ENCODE measurements around the gene UBE2E2.
"Not testable (repeated sequence)": the region's sequence is repeated elsewhere in the genome, so short reads cannot be mapped to it uniquely, and the experiment has no call there.

The UBE2E2 gene

DNA sequence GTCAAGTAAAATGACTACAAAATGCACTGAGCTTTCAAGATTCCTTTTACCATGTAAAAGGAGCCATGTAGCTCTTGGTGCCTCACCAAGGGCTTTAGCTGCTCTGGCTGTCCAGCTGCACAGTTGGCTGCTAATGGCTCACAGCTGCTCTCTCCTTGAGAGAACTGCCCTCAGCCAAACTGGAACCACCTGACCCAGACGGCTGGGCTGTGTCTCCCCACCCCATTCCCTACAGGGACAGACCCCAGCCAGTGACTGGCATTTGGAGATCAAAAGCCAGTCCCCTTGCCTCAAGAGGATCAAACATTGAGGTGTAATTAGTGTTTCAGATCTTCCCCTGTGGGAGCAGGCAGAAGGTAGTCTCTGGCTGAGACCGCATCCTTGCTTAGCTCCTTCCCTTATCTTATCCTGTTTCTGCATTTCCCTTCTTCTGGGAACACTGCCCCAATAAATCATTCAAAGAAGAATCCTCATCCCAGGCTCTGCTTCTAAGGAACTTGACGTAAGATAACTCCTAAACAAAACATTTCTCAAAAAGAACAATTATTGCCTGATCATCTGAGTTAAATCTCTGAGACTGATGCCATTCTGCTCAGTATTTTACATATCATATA lies 28.6 kb upstream of the UBE2E2 start:
- Mint-ChIP-seq H3K27ac (no peak overlapping the region), H3K9me3 (peaks cover 3% of the 10 kb centered on the region), H3K4me1 (no peaks in the 10 kb centered on the region), H3K36me3 (no peaks in the 10 kb centered on the region), H3K27me3 (peaks cover 11% of the 10 kb centered on the region), H3K4me3 (no peak overlapping the region)
- CTCF ChIA-PET, result no interaction called here
- DNase-seq, result no peak

DNA sequence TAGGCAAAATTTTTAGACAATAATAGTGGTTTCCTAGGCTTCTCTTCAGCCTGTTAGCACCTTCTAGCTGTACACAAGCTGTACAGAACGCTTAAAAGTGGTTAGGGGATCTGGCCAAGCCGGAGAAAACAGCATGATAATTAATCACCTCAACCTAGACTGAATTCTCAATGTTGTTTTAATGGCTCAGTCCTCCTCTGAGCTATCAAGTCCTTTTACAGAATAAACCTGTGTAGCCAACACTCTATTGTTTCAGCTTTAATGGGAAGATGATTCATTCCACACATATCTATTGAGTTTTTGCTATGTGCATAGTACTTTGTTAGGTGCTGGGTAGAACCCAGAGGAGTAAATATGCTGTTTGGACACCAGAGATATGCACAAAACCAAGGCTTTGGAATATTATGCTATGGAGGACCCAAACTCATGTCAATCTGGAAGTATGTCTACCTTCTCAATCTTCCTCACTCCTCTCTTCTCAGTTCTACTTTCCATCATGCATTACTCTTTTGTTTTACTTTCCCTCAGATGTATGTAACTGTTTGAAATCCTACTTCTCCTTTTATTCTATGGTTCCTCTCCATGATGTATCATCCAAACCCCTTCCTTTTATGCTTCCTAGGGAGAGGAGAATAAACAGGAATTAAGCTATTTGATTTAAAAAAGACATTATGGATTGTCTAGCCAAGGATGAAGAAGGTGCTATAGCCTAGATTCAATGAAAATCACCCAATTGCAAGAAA lies 27.6 kb upstream of the UBE2E2 start:
- no peak for DNase-seq
- Mint-ChIP-seq H3K9me3 (peaks cover 3% of the 10 kb centered on the region), H3K27me3 (peaks cover 10% of the 10 kb centered on the region), H3K36me3 (no peaks in the 10 kb centered on the region), H3K4me3 (no peak overlapping the region), H3K27ac (no peak overlapping the region), H3K4me1 (no peaks in the 10 kb centered on the region)
- CTCF ChIA-PET, result interaction anchor here (0.7 kb wide), 1 partner anchor 20 kb away, joined by 4 read pairs; no protein-coding TSS in a partner anchor

DNA sequence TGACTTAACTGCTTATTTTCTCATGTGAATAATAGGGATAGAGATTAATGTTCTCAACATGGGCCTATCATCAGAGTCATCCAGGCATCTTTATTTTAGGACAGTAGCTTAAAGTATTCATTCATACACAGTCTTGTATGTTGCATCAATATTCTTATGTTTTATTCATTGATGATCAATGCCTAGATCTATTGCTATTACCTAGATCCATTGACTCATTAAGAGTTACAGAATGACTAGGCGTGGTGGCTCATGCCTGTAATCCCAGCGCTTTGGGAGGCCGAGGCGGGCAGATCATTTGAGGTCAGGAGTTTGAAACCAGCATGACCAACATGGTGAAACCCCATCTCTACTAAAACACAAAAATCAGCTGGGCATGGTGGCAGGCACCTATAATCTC lies 26.3 kb upstream of the UBE2E2 start:
- H3K4me3 Mint-ChIP-seq, H3K27ac Mint-ChIP-seq, H3K36me3 Mint-ChIP-seq, CTCF ChIA-PET, H3K27me3 Mint-ChIP-seq, H3K9me3 Mint-ChIP-seq, DNase-seq, H3K4me1 Mint-ChIP-seq: not testable (repeated sequence)

DNA sequence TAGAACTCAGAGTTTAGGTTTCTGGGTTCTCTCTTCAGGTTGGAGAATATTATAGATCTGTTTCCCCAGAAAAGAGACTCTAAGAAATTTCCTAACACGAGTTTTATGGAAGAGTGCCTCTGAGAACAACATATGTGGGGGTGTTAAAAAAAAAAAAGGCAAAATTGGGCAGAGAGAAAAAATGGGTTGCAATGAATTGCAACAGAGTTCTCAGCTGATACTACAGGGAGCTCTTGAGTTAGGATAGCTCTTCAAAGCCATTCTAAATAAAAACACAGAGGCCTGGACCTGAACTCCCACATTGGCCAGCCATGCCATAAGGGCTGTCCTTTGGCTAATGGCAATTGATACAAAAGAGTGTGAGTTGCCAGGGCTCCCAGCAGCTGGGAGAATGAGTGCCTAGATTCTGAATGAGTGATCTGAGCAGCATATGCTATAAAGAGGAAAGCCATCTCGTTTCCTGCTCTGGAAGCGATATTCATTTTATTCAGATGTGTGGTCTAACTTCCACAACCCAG lies 20.1 kb upstream of the UBE2E2 start:
- no peak overlapping the region for H3K27ac Mint-ChIP-seq
- DNase-seq, result no peak
- H3K4me1 Mint-ChIP-seq, result no peaks in the 10 kb centered on the region
- no peaks in the 10 kb centered on the region for H3K9me3 Mint-ChIP-seq
- H3K36me3 Mint-ChIP-seq, result no peaks in the 10 kb centered on the region
- CTCF ChIA-PET, result no interaction called here
- H3K4me3 Mint-ChIP-seq, result no peak overlapping the region
- peaks cover 7% of the 10 kb centered on the region for H3K27me3 Mint-ChIP-seq

DNA sequence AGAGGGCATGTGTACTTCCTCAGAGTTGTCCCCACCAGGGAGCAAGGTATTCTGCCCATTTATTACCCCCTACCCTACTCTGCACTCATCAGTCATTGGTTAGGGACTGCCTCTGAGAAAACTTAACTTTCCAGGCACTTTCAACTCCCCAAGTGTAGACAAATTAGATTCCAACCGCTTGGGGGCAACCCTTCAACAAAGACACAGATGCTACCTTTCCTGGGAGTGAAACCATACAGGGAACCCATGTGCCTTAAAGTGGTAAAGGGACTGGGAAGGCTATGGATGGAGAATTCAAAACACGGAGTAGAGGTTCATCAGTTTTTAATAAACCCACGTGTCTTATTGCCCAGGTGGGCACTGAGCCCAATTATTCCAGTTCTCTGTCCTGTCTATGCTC lies 19.4 kb upstream of the UBE2E2 start:
- Mint-ChIP-seq H3K27ac (no peak overlapping the region), H3K36me3 (no peaks in the 10 kb centered on the region), H3K4me3 (no peak overlapping the region), H3K4me1 (no peaks in the 10 kb centered on the region), H3K27me3 (peaks cover 7% of the 10 kb centered on the region), H3K9me3 (no peaks in the 10 kb centered on the region)
- no peak for DNase-seq
- CTCF ChIA-PET, result no interaction called here

DNA sequence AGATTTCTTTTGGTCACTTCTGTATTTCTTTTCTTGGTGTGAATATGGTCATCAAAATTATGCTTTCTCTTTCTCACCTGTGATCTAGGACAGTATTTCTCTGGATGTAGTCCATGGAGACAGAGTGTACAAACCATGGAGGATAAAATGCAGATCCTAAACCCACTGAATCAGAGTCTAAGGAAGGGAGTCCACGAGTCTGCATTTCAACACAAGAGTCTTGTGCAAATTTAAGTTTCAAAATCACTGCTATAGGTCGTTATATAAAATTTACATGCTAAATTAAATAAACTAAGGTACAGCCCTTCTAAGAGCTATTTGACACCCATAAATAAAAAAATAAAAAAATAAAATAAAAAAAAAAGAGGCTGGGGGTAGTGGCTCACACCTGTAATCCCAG lies 17.3 kb upstream of the UBE2E2 start:
- CTCF ChIA-PET, result no interaction called here
- DNase-seq, result no peak
- Mint-ChIP-seq H3K27ac (no peak overlapping the region), H3K9me3 (no peaks in the 10 kb centered on the region), H3K4me3 (no peak overlapping the region), H3K4me1 (no peaks in the 10 kb centered on the region), H3K27me3 (peaks cover 11% of the 10 kb centered on the region), H3K36me3 (no peaks in the 10 kb centered on the region)

DNA sequence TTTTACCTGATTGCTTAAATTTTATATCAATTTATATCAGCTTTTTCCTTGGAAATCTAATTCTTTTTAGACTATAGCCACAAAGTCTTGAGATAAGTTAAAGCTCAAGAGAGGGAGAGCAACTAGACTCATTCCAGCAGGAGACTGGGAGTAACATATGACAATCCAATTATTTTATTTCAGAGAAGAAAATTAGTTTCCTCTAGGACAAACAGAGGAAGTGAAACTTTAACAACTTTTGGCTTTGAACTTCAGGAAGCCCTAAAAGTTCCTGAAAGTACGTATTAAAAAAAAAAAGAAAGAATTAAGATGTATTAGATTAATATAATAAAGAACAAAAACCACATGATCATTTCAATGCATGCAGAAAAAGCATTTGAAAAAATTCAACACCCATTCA lies 13.9 kb upstream of the UBE2E2 start:
- CTCF ChIA-PET, result no interaction called here
- no peaks in the 10 kb centered on the region for H3K4me1 Mint-ChIP-seq
- H3K27ac Mint-ChIP-seq, result no peak overlapping the region
- H3K36me3 Mint-ChIP-seq, result no peaks in the 10 kb centered on the region
- DNase-seq, result no peak
- no peaks in the 10 kb centered on the region for H3K9me3 Mint-ChIP-seq
- H3K27me3 Mint-ChIP-seq, result peaks cover 23% of the 10 kb centered on the region
- H3K4me3 Mint-ChIP-seq, result no peak overlapping the region

DNA sequence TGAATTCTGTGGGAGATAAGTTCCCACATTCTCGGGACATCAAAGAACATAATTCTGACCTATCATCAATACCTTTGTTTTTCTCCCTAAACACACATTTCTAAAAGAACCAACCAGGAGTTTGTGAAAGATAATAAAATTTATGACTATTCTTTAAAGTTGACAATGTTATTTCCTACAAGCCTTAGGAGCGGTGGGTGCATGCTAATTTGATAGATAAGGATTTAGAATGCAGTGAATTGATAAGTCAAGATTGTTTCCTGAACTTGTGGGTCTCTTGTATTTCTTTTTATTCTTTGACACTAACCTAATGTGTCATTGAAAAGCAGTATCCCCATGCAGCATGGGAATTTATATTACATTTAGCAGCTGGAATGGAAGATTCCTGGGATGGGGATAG lies 10.3 kb upstream of the UBE2E2 start:
- H3K27ac Mint-ChIP-seq, result no peak overlapping the region
- no peaks in the 10 kb centered on the region for H3K36me3 Mint-ChIP-seq
- H3K4me1 Mint-ChIP-seq, result no peaks in the 10 kb centered on the region
- DNase-seq, result no peak
- no peak overlapping the region for H3K4me3 Mint-ChIP-seq
- H3K9me3 Mint-ChIP-seq, result no peaks in the 10 kb centered on the region
- CTCF ChIA-PET, result no interaction called here
- H3K27me3 Mint-ChIP-seq, result peaks cover 21% of the 10 kb centered on the region

DNA sequence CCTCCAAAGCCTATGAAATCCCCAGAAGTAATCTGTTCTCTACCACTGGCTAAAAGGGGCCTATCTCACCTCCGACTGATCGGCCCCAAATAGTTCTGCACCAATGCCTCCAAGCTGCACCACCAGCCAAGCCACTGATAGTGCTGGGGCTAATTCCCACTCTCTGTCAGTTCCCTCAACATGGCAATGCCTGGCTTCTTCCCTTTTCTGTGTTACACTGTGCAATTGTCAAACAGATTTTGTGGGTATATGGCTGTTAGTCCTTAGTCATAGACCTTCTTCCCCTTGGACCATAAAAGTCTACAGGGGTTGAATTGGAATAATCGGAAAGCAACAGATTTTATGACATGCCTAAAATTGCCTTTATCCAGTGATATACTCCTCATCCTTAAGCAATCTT lies 9.3 kb upstream of the UBE2E2 start:
- Mint-ChIP-seq H3K4me3 (no peak overlapping the region), H3K9me3 (no peaks in the 10 kb centered on the region), H3K4me1 (no peaks in the 10 kb centered on the region), H3K27ac (no peak overlapping the region), H3K27me3 (peaks cover 25% of the 10 kb centered on the region), H3K36me3 (no peaks in the 10 kb centered on the region)
- CTCF ChIA-PET, result interaction anchor here (0.6 kb wide), 2 partner anchors 26 to 568 kb away, joined by 3 read pairs; no protein-coding TSS in a partner anchor
- DNase-seq, result no peak

DNA sequence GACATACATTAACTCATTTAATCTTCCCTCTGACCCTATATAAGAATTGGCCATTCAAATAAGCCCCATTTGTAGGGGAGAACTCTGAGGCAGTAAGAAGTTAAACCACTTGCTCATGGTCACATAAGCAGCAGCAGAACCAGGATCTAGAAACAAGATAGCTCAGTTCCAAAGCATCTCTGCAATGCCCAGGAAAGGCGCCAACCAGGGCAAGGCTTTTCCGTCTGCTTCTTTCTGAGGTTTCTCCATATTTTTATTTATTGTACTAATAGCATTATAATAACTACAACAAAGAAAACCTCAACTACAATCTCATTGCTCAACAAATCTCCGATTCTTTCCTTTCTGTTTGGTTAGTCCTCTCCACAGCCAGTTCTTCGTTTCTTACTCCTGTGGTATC lies 4.3 kb upstream of the UBE2E2 start:
- no peak overlapping the region for H3K4me3 Mint-ChIP-seq

DNA sequence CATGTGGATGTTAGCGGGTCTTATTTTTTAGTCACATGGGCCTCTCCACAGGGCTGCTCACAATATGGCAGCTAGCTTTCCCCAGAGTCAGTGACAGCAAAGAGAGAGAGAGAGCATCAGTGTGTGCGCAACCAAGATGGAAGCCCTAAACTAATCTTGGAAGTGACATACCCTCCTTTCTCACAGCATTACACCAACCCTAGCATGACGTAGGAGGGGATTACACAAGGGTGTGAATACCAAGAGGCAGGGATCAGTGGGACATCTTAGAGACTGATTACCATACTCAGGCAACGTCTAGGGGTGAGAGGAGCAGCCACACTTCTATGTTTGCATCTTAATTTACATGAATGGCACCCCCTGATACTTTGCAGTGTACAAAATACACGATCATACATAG lies 3.5 kb upstream of the UBE2E2 start:
- DNase-seq, result no peak
- Mint-ChIP-seq H3K27me3 (peaks cover 45% of the 10 kb centered on the region), H3K36me3 (no peaks in the 10 kb centered on the region), H3K9me3 (no peaks in the 10 kb centered on the region), H3K4me3 (no peak overlapping the region), H3K27ac (no peak overlapping the region), H3K4me1 (peaks cover 14% of the 10 kb centered on the region)
- CTCF ChIA-PET, result no interaction called here

More for the DNA sequence above, 4.3 kb upstream of the UBE2E2 start:
- Mint-ChIP-seq H3K27ac (no peak overlapping the region), H3K9me3 (no peaks in the 10 kb centered on the region), H3K36me3 (no peaks in the 10 kb centered on the region), H3K27me3 (peaks cover 48% of the 10 kb centered on the region), H3K4me1 (peaks cover 8% of the 10 kb centered on the region)
- no peak for DNase-seq
- CTCF ChIA-PET, result no interaction called here

DNA sequence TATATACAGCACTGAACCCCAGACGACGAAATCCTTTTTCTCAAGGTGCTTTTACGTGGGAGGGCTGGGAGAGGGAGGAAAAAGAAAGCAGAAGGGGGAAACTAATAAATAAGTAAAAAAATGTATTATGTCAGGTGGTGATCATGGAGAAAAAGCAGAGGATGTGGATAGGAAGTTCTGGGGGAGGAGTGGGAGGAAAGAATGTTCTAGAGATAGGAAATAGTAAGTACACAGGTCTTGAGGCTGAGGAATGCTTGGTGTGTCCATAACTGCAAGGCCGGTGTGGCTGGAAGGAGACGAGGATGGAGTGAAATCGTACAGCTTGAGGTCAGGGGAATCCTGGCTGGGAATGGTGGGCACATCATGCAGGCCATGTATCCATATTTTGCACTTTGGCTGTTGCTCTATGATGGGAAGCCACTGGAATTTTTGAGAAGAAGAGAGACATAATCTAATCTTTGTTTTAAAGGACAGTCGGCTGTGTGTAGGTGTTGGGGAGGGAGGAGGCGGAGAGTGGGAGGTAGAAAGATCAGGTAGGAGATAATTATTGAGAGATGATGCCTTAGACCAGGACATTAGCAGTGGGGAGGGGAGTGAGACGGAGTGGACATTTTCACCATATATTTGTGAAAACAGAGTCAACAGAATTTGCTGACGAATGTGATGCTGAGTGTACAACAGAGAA lies 1.8 kb upstream of the UBE2E2 start:
- Mint-ChIP-seq H3K9me3 (no peaks in the 10 kb centered on the region), H3K36me3 (no peaks in the 10 kb centered on the region), H3K27ac (no peak overlapping the region), H3K4me3 (peak overlapping the region; percentile 75), H3K4me1 (peaks cover 14% of the 10 kb centered on the region), H3K27me3 (peaks cover 44% of the 10 kb centered on the region)
- no peak for DNase-seq
- CTCF ChIA-PET, result no interaction called here

DNA sequence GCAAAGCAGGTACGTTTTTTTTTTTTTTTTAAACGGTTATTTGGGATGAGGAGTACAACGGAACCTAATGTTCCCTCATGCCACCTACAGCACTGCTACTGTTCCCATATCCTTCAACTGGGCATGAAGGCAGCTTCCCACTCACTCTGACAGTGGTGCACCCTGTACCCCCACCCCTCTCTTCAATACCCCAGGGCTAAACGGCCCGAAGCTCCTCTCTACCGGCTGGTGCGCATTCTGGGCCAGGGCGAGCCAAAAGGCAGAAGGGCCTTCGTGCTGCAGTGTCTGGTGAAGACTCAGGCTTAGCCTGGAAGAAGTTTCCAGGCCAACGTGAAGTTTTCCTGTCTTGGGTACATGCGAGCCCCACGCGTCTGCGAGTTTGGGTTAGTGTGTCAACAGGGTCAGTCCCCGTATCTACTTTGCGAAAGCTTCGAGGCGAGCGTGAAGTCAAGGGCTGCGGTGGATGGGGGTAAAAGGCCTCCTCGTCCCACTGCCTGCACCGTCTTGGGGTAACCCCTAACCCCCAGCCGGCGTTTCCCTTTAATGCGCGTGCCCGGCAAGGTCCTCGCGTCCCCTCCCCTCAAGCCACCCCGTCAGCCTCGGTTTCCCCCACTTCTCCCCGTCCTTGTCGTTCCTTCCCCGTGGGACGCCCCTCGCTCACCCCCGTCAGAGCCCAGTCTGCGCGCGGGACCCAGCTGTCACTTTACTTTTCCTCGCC lies 765 bp upstream of the UBE2E2 start:
- DNase-seq, result no peak
- Mint-ChIP-seq H3K36me3 (no peaks in the 10 kb centered on the region), H3K9me3 (no peaks in the 10 kb centered on the region), H3K27ac (no peak overlapping the region), H3K4me3 (peak overlapping the region; percentile 75), H3K27me3 (peaks cover 44% of the 10 kb centered on the region), H3K4me1 (peaks cover 14% of the 10 kb centered on the region)
- CTCF ChIA-PET, result no interaction called here

DNA sequence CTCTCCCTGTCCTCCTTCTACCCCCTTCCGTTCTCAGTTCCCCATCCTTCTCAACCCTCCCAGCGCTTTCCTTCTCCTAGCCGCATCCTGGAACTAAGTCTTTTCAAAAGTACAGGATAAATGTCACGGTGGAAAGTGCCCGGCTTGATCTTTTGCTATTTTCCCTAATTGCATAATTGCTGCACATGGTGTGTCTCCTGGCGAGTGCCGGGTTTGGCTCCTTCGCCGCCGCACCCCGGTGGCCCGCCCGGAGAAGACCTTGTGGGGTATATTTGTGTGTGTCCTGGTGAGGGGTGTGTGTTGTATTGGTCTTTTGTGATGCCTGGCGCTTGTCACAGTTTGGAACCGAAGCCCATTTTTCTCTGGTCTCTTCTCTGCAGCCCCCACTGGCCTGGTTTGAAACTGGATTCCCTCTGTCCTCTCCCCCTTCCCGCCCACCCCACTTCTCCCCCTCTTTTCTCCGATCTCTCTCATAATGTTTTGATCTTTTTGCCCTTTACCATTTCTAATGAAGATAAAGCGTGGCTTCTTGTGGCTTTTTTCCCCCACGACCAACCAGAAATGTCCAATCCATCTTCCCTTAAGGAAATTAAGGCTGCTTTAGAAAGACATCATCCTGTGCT lies 692 bp downstream of the UBE2E2 start:
- CTCF ChIA-PET, result no interaction called here
- H3K36me3 Mint-ChIP-seq, result no peaks in the 10 kb centered on the region
- H3K27ac Mint-ChIP-seq, result peak overlapping the region; percentile 64
- no peak for DNase-seq
- H3K27me3 Mint-ChIP-seq, result peaks cover 40% of the 10 kb centered on the region
- H3K9me3 Mint-ChIP-seq, result no peaks in the 10 kb centered on the region
- peak overlapping the region; percentile 87 for H3K4me3 Mint-ChIP-seq
- peaks cover 14% of the 10 kb centered on the region for H3K4me1 Mint-ChIP-seq
